HCT116 (cell line): ENCODE measurements around the gene POLH. TPM values are rescaled to one million over a fixed set of nuclear protein-coding genes. Genes with fewer than 3 reads are reported as not detected.
A peak's percentile ranks its signal among the peaks of the same experiment; 100 is the strongest.
"Not testable (repeated sequence)": the region's sequence is repeated elsewhere in the genome, so short reads cannot be mapped to it uniquely, and the experiment has no call there.

Experiments used
- ATAC-seq: fragments of 200-7000 bp; cut with Tn5 transposase; 2 replicates; pipeline ENCODE4 v1.9.1; 2020; ENCODE audit warnings: mild to moderate bottlenecking, moderate library complexity
- BruUV-seq: library from RNA; stranded (reverse); fragments of 400-500 nt; replicated peaks from 2 replicates; lab custom pipeline; 2021; lab: Mats Ljungman, UMichigan
- CTCF ChIA-PET: fragments of 300-600 bp; sonication (Branson Sonifier 250); formaldehyde crosslinking; loops from one replicate; lab custom pipeline; 2021; ENCODE audit warnings: antibody characterized with exemption; lab: Charles Lee
- POLR2A ChIA-PET: fragments of 300-600, 350-600 bp; sonication (Branson Sonifier 250); formaldehyde crosslinking; loops from one replicate; lab custom pipeline; 2021; ENCODE audit warnings: antibody characterized with exemption; lab: Charles Lee
- RAD21 ChIA-PET, 2 experiments: fragments of 300-600 bp; sonication (Branson Sonifier 250); formaldehyde crosslinking; loops; one replicate each; lab custom pipeline; 2023; ENCODE audit warnings: low total read pairs in 2 of 2; ENCODE audit not compliant: uncharacterized antibody in 2 of 2, unreplicated experiment in 2 of 2, low non-redundant PET in 1 of 2; lab: Charles Lee
- DNase-seq: peaks from one replicate; pipeline ENCODE4 v3.0.0-alpha.2; 2010; ENCODE audit warnings: low read depth, low spot score
- H2AFZ ChIP-seq: fragments of 200-600 bp; shearing (Covaris generic), sonication (generic); 2 replicates; pipeline ENCODE4 v1.6.1; 2017; ENCODE audit warnings: low read depth, mixed run types, mixed read lengths, antibody characterized with exemption, low read length; ENCODE audit not compliant: poor library complexity, severe bottlenecking
- H3K27ac ChIP-seq: 2 replicates; pipeline ENCODE4 v1.5.1; 2012; ENCODE audit warnings: low read depth, low read length
- H3K27me3 ChIP-seq: fragments of 200-600 bp; sonication (generic); 2 replicates; pipeline ENCODE4 v1.6.1; 2016; ENCODE audit warnings: mixed run types, low read length, mixed read lengths; ENCODE audit not compliant: insufficient read depth
- H3K36me3 ChIP-seq, 2 experiments: fragments of 200-500 bp in 1 of 2; fragments of 200-600 bp in 1 of 2; sonication (Bioruptor generic) in 1 of 2; sonication (generic) in 1 of 2; 2 replicates each; pipeline versions ENCODE4 v1.5.1 to v1.6.1; 2014 to 2016; ENCODE audit warnings: low read length in 2 of 2, inconsistent platforms in 1 of 2, mixed read lengths in 1 of 2, mixed run types in 1 of 2; ENCODE audit not compliant: insufficient read depth in 2 of 2, control insufficient read depth in 1 of 2
- H3K4me1 ChIP-seq, 2 experiments: fragments of 200-600 bp in 1 of 2; sonication (generic) in 1 of 2; 2 replicates each; pipeline versions ENCODE4 v1.5.1 to v1.6.1; 2012 to 2017; ENCODE audit warnings: low read length in 2 of 2, inconsistent platforms in 1 of 2, mild to moderate bottlenecking in 1 of 2, mixed read lengths in 1 of 2, mixed run types in 1 of 2, moderate library complexity in 1 of 2; ENCODE audit not compliant: insufficient read depth in 2 of 2, control insufficient read depth in 1 of 2
- H3K4me2 ChIP-seq: fragments of 200-600 bp; sonication (generic); 2 replicates; pipeline ENCODE4 v1.6.1; 2017; ENCODE audit warnings: mixed run types, low read length, mixed read lengths
- H3K4me3 ChIP-seq, 2 experiments: fragments of 200-600 bp in 1 of 2; sonication (generic) in 1 of 2; replicated peaks in 1 of 2; 2 replicates each; pipeline ENCODE4 v1.5.1; 2011 to 2016; ENCODE audit warnings: low read length in 2 of 2, control low read depth in 1 of 2, low read depth in 1 of 2, mild to moderate bottlenecking in 1 of 2, mixed read lengths in 1 of 2, mixed run types in 1 of 2
- H3K79me2 ChIP-seq: fragments of 200-600 bp; sonication (generic); 2 replicates; pipeline ENCODE4 v1.6.1; 2017; ENCODE audit warnings: mild to moderate bottlenecking, mixed run types, low read length, moderate library complexity, mixed read lengths; ENCODE audit not compliant: insufficient read depth
- H3K9ac ChIP-seq: fragments of 200-600 bp; sonication (generic); 2 replicates; pipeline ENCODE4 v1.6.1; 2016; ENCODE audit warnings: low read length, mixed read lengths
- H3K9me2 ChIP-seq: fragments of 200-600 bp; sonication (generic), shearing (Covaris generic); 2 replicates; pipeline ENCODE4 v1.6.1; 2017; ENCODE audit warnings: mixed run types, mild to moderate bottlenecking, moderate library complexity; ENCODE audit not compliant: insufficient read depth
- H3K9me3 ChIP-seq, 2 experiments: fragments of 200-500 bp in 1 of 2; fragments of 200-600 bp in 1 of 2; sonication (Bioruptor generic) in 1 of 2; sonication (generic) in 1 of 2; 2 replicates each; pipeline ENCODE4 v1.6.1; 2014 to 2017; ENCODE audit warnings: low read length in 2 of 2, mixed read lengths in 2 of 2, inconsistent platforms in 1 of 2, low read depth in 1 of 2, mild to moderate bottlenecking in 1 of 2, mixed run types in 1 of 2, moderate library complexity in 1 of 2; ENCODE audit not compliant: control insufficient read depth in 1 of 2, insufficient read depth in 1 of 2
- H4K20me1 ChIP-seq: fragments of 200-600 bp; sonication (generic), shearing (Covaris generic); 2 replicates; pipeline ENCODE4 v1.6.1; 2017; ENCODE audit warnings: mixed run types, mild to moderate bottlenecking, moderate library complexity; ENCODE audit not compliant: insufficient read depth
- CBX3 ChIP-seq: IDR thresholded peaks from 2 replicates; pipeline ENCODE4 v1.6.1; 2012; ENCODE audit warnings: low read depth
- CEBPB ChIP-seq: IDR thresholded peaks from 2 replicates; pipeline ENCODE4 v1.6.1; 2012; ENCODE audit warnings: low read depth
- CTCF ChIP-seq, 3 experiments: fragments of 200-600 bp in 1 of 3; sonication (generic) in 1 of 3; IDR thresholded peaks in 2 of 3; conservative IDR thresholded peaks in 1 of 3; 2 replicates each; pipeline ENCODE4 v1.5.1; 2012 to 2017; ENCODE audit warnings: low read depth in 2 of 3, low read length in 2 of 3, antibody characterized with exemption in 1 of 3, borderline replicate concordance in 1 of 3, control low read depth in 1 of 3, mild to moderate bottlenecking in 1 of 3, mixed read lengths in 1 of 3, mixed run types in 1 of 3, moderate library complexity in 1 of 3; ENCODE audit not compliant: insufficient read depth in 1 of 3
- EZH2 ChIP-seq: fragments of 200-600 bp; sonication (generic); IDR thresholded peaks from 2 replicates; pipeline ENCODE4 v1.6.1; 2017; ENCODE audit warnings: antibody characterized with exemption, mixed run types
- EZH2phosphoT487 ChIP-seq: fragments of 200-600 bp; IDR thresholded peaks from 2 replicates; pipeline ENCODE4 v1.6.1; 2018; ENCODE audit warnings: antibody characterized with exemption, borderline replicate concordance
- FOSL1 ChIP-seq: IDR thresholded peaks from 2 replicates; pipeline ENCODE4 v1.6.1; 2012; ENCODE audit warnings: low read depth
- JUND ChIP-seq: IDR thresholded peaks from 2 replicates; pipeline ENCODE4 v1.6.1; 2012
- MAX ChIP-seq: IDR thresholded peaks from 2 replicates; pipeline ENCODE4 v1.6.1; 2012
- POLR2AphosphoS5 ChIP-seq: IDR thresholded peaks from 2 replicates; pipeline ENCODE4 v1.6.1; 2011; ENCODE audit warnings: mild to moderate bottlenecking, low read depth, low read length, moderate library complexity
- RAD21 ChIP-seq: IDR thresholded peaks from 2 replicates; pipeline ENCODE4 v1.6.1; 2012; ENCODE audit warnings: low read depth, mild to moderate bottlenecking
- REST ChIP-seq: IDR thresholded peaks from 2 replicates; pipeline ENCODE4 v1.6.1; 2012; ENCODE audit warnings: low read depth
- SIN3A ChIP-seq: IDR thresholded peaks from 2 replicates; pipeline ENCODE4 v1.6.1; 2012; ENCODE audit warnings: low read depth
- SP1 ChIP-seq: IDR thresholded peaks from 2 replicates; pipeline ENCODE4 v1.6.1; 2012; ENCODE audit warnings: low read depth
- SRF ChIP-seq: IDR thresholded peaks from 2 replicates; pipeline ENCODE4 v1.6.1; 2012; ENCODE audit warnings: low read depth
- ZFX ChIP-seq: fragments of 450-650 bp; IDR thresholded peaks from 2 replicates; pipeline ENCODE4 v1.6.1; 2017
- ZNF274 ChIP-seq: fragments of 200-500 bp; sonication (Bioruptor generic); IDR thresholded peaks from 2 replicates; pipeline ENCODE4 v1.6.1; 2014; ENCODE audit warnings: mild to moderate bottlenecking, low read depth, low read length, inconsistent platforms
- intact Hi-C: fragments of 100-400 bp; cut with micrococcal nuclease; formaldehyde crosslinking; loops from 2 replicates; pipeline ENCODE4 v1.10.0; 2022
- total RNA-seq: library from RNA; stranded (reverse); gene quantifications from one replicate; pipeline ENCODE4 v1.2.1, GENCODE V29; 2021; ENCODE audit not compliant: unreplicated experiment

Gene POLH
- total RNA-seq, 1 experiment from 2014 or later = 20.6 TPM

- intact Hi-C loops, H3K27ac ChIP-seq, CTCF ChIA-PET, H3K4me3 ChIP-seq, H3K4me2 ChIP-seq, H2AFZ ChIP-seq, ATAC-seq, H3K9me2 ChIP-seq, H3K4me1 ChIP-seq, H3K79me2 ChIP-seq, RAD21 ChIA-PET, H3K9me3 ChIP-seq, H3K9ac ChIP-seq, H3K27me3 ChIP-seq, BruUV-seq, H4K20me1 ChIP-seq, POLR2A ChIA-PET, DNase-seq: not testable (repeated sequence)
- H3K36me3 ChIP-seq = peaks cover 63 to 74% of the 10 kb centered on the region in 2 experiments
These were observed 18.4 kb upstream of the POLH start for GRCh38 chr6:43557620-43558019.

GRCh38 chr6:43559328-43559727, 16.7 kb upstream of the POLH start:
- H3K9me2 ChIP-seq = no peaks in the 10 kb centered on the region
- no peaks in the 10 kb centered on the region for H3K4me1 ChIP-seq
- intact Hi-C loops = no loop called here
- no peaks in the 10 kb centered on the region for H4K20me1 ChIP-seq
- no peak for ATAC-seq
- no peaks in the 10 kb centered on the region for H3K9me3 ChIP-seq
- no peak for DNase-seq
- no peak overlapping the region for H3K9ac ChIP-seq
- no peaks in the 10 kb centered on the region for H3K27me3 ChIP-seq
- ChIA-PET RAD21 (no interaction called here), CTCF (no interaction called here), POLR2A (no interaction called here)
- peaks cover 60 to 76% of the 10 kb centered on the region in 2 experiments for H3K36me3 ChIP-seq
- TSS peak; percentile 11 for BruUV-seq
- no peak overlapping the region for H2AFZ ChIP-seq
- H3K27ac ChIP-seq = no peak overlapping the region
- H3K79me2 ChIP-seq = no peaks in the 10 kb centered on the region; the same call in 1 of the 2 replicates
- H3K4me3 ChIP-seq = no peak overlapping the region
- no peak overlapping the region for H3K4me2 ChIP-seq
- TF ChIP-seq POLR2AphosphoS5 = no peak
- no peak for TF ChIP-seq SP1
- TF ChIP-seq CBX3 = no peak
- TF ChIP-seq JUND = no peak
- no peak for TF ChIP-seq EZH2
- TF ChIP-seq ZNF274 = no peak
- TF ChIP-seq SRF = no peak
- no peak for TF ChIP-seq CEBPB
- no peak for TF ChIP-seq ZFX
- TF ChIP-seq FOSL1 = no peak
- TF ChIP-seq RAD21 = no peak
- no peak for TF ChIP-seq CTCF (IDR thresholded peaks at IDR 0.05 in 2 of 3, conservative IDR thresholded peaks at IDR 0.05 in 1 of 3; ENCODE audit: borderline replicate concordance in 1 of 3, insufficient read depth in 1 of 3, low read depth in 2 of 3, low read length in 2 of 3)
- no peak for TF ChIP-seq SIN3A
- no peak for TF ChIP-seq MAX
- no peak for TF ChIP-seq EZH2phosphoT487
- TF ChIP-seq REST = no peak
